GM19035 (cell line): ENCODE results near the gene RABEP1.

Source experiments
- ATAC-seq: cut with Tn5 transposase; IDR thresholded peaks from one replicate; pipeline ENCODE4 v1.9.1; 2021; ENCODE audit not compliant: unreplicated experiment

RABEP1 gene

DNA sequence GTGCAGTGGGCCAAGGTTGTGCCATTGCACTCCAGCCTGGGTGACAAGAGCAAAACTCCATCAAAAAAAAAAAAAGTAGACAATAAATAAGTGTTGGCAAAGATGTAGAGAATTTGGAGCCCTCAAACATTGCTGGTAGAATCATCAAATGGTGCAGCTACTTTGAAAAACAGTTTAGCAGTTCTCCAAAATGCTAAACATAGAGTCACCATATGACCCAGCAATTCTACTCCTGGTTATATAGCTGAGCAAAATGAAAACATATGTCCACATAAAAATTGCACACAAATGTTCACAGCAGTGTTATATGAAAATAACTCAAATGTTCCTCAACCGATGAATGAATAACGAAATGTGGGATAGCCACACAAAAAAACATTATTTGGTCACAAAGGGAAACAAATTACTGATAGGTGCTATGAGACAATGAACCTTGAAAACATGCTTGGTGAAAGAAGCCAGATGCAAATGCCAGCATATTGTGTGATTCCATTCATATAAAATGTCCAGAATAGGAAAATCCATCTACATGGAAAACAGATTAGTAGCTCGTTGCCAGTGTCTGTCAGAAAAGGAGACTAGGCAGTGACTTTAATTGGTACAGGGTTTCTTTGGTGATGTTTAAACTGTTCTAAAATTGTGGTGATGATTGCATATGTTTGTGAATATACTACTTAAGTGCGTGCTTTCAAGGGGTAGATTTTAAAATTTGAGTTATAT lies 12.7 kb upstream of the RABEP1 start:
- ATAC-seq, result no peak

DNA sequence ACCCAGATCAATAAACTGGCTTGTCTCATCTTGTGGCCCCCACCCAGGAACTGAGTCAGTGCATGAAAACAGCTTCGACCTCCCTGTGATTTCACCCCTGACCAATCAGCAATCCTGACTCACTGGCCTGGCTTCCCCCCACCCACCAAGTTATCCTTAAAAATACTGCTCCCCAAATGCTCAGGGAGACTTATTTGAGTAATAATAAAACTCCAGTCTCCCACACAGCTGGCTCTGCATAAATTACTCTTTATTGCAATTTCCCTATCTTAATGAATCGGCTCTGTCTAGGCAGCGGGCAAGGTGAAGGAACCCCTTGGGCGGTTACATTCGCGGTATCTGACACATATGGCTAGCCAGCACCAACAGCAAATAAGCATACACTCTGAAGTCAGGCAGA lies 9.8 kb upstream of the RABEP1 start:
- no peak for ATAC-seq

DNA sequence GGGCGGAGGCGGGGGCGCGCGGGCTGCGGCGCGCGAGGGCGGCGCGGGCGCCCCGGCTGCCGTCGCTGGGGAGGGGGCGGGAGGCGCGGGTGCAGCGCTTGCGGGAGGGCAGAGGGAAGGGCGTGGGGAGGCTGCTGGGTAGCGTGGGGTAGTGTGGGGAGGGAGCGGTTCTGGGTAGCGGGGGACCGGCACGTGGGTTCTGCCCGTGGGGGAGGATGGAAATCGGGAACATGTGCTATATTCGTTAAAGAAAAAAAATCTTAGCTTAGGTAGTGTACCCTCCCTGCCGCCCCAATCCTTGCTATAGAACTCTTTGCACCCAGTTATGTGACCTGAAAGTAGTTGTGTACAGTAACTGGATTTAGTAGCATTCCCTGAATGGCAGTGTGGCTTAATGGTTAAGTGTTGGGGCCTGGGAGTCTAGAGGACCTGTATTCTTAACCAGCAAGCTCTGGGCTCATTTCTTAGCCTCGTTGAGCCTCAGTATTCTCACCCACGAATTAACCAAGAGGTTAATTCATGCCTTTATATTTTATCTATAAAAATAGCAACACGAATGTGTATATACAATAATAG lies 646 bp downstream of the RABEP1 start:
- ATAC-seq, result no peak

DNA sequence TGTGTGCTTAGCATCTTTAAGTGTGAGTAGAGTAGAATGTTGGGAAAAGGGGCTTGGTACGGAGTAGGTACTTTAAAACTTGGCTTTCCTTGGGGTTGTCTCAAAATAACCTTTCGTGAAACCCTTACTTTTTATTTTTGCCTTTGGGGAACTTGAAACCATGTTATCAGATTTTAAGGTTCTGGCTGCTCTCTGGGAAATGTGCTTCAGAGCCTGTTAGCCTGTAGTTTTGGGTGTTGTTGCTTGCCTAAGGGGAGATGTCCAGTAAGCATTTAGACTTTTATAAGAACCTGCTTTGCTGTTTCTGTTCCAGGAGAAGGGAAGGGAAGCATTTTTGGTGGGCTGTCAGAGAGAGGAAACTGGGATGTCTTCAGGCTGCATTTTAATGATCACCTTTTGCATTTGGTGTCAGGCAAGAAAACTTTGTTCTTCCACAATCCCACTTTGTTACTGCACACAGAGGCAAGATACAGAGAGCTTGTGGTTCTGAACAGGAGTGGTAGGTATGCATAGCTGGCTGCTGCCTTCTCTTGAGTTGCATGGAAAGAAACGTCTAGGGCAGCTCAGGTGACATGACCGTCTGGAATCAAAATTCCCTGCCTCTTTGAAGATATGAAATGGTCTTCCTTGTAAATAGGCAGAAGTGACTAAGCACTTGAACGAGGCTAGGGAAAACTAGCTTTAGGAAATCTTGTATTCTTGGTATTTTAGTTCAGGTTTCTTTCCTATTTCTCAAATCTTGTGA lies 1.7 kb downstream of the RABEP1 start:
- ATAC-seq, result no peak

DNA sequence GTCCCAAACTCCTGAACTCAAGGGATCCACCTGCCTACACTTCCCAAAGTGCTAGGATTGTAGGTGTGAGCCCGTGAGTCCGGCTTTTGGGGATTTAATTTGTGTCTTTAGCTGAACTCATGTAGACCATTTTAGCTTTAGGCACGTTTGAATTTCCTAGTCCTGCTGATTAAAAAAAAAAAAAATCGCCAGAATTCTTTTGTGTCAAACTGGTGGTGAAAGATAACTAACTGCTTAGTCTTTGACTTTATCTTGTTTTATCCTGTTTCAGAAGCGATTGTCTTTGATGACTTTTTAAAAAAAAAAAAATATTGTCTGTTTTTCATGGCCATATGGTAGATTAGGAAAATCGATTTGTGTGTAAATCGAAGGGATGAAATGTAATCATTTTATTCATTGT lies 2.6 kb downstream of the RABEP1 start:
- ATAC-seq, result no peak

DNA sequence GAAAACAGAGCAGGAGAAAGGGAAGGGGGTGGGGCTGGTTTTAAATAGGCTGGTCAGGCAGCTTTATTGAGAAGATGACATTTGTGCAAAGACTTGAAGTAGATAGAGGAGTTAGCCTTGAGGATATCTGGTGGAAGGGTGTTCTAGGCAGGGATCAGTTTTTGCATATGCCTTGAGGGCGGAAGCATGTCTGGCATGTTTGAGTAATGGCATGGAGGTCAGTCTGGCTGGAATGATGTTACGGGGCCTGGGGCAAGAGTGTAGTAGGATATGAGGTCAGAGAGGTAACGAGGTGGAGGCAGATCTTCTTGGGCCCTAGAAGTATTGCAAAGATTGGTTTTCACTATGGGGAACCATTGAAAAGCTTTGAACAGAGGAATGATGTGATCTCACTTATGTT lies 4.8 kb downstream of the RABEP1 start:
- no peak for ATAC-seq

DNA sequence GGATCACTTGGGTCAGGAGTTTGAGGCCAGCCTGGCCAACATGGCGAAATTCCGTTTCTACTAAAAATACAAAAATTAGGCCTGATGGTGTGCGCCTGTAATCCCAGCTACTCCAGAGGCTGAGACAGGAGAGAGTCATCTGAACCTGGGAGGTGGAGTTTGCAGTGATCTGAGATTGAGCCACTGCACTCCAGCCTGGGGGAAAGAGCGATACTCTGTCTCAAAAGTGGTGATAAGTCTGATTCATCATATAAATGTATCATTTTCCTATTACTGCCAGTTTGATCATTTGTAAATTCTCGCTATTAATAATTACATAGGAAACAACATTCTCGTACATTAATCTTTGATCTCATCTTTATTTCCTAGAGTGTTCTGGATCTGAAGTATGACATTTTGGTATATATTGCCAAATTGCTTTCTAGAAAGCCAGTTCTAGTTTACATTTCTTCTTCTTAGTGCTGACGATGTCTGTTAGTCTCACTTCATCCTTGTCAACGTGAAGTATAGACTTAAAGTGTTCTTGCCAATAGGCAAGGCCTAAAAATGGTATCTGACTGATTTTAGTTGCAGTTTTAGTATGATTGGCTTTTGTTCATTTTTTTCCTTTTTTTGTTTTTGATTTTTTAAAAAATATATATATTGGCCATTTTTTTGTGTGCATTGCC lies 9.7 kb downstream of the RABEP1 start:
- ATAC-seq, result no peak

DNA sequence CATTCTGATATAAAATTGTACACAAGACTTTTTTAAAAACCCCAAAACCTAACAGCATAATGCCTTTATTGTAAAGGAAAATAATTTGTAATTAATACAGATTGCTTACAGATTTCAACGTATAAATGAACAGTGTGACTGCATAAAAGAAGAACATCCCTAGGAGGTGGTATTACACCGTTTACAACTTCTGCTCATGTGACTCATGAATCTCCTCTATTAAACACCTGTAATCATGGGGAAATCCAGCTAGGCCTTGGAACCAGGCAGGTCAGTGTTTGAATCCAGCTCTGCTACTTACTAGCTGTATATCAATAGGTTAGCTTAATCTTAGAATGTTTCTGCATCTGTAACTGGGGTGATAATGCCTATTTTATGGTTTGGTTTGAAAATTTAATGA lies 15.2 kb downstream of the RABEP1 start:
- ATAC-seq, result no peak

DNA sequence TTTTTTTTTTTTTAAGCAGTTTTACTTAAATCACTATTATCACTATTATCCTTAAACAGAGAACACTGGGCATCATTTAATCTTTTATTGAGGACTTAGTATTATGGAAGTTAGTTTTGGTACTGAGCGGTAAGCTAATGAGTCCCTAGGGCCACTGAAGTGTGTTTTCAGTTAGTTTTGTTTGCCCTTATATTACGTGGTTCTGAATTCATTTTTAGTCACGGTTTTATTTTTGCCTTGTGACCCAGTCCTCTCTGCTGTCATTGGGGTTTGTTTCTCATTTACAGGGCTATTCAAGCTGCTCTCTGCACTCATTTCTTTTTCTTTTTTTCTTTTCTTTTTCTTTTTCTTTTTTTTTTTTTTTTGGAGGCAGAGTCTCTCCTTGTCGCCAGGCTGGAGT lies 17.3 kb downstream of the RABEP1 start:
- ATAC-seq, result no peak

DNA sequence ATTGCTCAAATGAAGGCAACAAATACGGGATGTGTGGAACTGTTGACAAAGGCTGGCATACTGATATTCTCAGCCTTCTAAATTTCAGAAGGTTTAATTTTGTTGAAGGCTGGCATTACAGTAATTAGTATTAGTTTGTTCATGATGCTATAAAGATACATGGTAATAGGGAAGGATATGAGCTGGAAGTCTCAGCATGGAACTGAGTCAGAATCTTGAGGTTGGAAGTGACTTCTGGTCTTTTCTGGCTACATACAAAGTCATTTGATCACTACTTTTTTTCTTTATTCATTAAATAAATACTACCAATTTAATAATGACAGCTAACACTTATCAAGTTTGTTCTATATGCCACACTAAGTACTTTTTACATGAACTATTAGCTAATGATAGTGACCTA lies 22.6 kb downstream of the RABEP1 start:
- no peak for ATAC-seq

DNA sequence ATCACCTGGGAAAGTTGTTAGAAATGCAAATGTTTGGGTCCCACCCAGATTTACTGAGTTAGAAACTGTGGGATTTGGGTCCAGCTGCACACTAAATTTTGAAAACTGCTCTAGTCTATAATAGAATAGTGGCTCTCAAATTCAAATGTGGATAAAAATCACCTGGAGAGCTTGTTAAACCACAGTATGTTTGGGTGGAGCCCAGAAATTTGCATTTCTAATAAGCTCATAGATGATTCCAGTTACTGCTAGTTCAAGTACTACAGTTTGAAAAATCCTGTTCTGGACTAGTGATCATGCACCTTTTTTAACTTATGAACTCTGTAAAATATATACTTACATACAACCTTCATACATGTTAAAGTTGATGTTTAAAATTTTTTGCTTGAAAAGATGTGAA lies 27.8 kb downstream of the RABEP1 start:
- ATAC-seq, result no peak

DNA sequence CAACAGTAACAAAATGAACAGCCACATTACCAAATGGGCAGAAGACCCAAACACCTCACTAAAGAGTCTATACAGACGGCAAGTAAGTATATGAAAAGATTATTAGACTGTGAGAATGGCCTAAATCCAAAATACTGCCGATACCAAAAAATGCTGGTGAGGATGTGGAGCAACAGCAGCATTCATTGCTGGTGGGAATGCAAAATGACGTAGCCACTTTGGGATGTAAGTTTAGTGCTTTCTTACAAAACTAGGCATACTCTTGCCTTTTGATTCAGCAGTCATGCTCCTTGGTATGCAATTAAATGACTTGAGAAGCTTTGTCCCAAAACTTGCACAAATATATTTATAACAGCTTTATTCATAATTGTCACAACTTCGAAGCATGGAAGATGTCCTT lies 43.8 kb downstream of the RABEP1 start:
- no peak for ATAC-seq

DNA sequence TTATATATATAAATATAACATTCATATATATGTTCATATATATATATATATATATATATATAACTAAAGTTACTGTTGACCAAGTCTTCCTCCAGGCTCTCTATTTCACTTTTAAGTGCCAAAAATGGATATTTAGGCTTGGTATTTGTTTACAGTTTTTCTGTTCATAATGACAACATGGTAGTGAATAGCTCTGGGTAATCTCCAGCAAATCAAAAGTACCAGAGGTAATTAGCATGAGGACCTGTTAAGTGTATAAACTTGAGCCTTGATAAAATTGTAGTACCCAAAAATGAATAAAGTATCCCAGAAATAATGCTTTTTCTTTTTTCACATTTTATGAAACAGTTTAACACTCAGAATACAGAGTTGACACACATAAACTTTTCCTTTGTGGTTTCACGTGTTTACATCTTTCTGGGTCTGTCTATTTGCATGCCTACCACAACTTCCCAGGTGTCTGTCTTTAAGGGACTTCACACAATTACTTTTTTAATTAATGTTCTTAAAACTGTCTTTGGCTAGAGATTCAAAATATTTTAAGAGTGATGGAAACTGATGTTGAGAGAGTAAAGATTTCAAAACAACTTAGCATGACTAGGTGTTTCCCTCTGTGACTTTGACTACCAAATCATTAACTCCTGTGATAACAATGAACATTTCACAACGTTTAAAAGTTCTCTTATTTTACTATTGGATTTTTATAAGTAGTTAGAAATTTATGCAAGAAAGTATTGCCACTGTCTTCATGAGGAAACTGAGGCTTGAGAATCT lies 47.9 kb downstream of the RABEP1 start:
- peak; percentile 64 for ATAC-seq

DNA sequence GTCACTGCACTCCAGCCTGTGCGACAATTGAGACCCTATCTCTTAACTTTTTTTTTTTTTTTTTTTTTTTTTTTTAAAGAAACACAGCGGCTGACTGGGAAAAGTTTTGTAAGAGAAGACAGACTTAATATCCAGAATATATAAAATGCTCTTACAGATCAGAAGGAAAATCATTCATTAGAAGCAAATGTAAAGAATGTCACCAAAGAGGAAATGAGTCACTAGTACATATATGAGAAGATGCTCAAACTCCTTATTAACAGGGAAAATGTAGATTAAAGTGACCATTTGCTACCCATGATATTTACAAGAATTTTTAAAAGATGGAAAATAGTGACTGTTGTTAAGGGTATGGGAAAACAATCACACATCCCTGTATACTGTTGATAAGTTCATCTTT lies 48.9 kb downstream of the RABEP1 start:
- no peak for ATAC-seq

DNA sequence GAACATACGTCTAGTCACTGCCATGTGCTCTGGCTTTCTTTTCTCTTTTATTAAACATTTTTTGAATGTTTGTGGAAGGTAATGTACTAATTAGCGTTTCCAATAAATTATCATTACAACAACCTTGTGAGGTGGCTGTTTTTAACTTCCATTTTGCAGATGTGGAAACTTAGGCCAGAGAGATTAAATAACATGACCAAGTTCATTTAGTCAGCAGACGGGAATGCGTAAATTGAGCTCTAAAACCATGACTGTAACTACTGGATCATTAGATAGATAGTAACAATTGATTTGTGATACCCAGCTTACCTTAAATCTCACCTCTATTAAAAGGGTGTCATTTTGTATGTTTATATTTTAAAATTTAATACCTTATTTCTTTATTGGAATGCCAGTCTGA lies 49.4 kb downstream of the RABEP1 start:
- ATAC-seq, result no peak

DNA sequence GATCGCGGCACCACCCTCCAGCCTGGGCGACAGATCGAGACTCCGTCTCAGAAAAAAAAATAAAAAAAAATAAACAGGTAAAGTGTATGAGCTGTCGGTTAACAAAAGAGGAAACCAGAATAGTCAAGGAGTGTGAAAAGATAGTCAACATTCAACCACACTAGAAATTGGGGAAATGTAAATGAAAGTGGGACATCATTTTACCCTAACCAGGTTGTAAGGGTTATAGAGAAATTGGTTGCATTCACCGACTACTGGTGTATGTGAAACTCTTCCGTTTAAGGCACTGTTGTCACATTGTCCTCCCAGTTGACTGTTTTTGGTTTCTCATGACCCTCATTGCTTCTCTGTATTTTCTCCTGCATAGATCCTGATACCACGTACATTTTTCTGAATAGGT lies 62.8 kb downstream of the RABEP1 start:
- no peak for ATAC-seq

DNA sequence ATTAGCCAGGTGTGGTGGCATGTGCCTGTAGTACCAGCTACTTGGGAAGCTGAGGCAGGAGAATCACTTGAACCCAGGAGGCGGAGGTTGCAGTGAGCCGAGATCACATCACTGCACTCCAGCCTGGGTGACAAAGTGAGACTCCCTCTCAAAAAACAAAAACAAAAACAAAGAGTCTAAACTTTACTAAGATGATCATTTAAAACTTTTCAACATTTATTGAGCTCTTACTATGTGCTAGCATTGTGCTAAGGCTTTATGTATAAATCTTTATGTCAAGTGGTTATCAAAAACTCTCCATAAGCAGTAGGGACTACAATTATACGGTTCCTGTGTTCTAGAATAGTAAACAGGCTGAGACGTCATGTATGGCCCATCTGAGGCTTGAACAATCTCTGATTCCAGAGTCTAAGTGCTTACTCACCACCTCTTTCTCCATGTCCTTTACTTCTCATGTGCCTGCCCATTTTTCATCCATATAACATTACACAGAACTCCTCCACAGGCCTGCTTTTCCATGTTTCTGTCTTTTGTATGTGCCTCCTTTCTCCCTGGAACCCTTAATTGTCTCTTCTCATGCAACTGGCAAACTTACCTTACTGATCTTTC lies 70.7 kb downstream of the RABEP1 start:
- ATAC-seq, result no peak

DNA sequence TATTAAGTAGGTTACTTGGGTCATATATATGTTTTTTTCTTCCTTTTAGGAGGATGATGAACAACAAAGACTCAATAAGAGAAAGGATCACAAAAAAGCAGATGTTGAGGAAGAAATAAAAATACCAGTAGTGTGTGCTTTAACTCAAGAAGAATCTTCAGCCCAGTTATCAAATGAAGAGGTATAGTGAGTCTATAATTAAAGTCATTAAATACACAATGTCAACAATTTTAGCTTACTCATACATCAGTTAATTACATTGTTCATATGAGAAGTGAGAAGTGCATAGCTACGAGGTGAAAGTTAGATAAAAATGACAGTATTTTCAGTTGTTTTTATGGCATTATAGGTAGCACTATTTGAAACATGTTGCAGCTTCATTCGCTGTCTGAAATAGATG lies 72.2 kb downstream of the RABEP1 start:
- ATAC-seq, result no peak

DNA sequence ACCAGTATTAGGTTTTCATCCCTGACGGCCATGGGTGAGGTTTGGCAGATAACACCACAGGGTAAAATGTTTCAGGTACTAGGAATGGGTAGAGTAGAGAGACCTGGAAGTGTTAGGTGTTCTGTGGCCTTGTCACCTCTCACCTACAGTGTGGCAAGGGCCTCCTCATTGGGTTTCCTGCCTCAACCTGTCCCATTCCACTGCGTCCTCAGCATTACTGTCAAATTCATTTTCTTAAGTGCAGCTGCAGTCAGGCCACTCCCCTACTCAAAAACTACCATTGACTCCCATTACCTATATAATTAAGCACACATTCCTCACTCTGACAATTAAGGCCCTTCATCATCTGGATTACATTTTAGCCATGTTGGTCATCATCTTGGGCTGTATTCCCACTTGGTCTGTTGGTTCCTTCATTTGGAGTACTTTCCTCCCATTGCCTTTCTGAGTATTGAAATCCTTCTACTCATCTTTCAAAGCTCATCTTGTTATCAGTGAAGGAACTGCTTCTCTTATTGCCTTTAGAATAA lies 72.9 kb downstream of the RABEP1 start:
- no peak for ATAC-seq

DNA sequence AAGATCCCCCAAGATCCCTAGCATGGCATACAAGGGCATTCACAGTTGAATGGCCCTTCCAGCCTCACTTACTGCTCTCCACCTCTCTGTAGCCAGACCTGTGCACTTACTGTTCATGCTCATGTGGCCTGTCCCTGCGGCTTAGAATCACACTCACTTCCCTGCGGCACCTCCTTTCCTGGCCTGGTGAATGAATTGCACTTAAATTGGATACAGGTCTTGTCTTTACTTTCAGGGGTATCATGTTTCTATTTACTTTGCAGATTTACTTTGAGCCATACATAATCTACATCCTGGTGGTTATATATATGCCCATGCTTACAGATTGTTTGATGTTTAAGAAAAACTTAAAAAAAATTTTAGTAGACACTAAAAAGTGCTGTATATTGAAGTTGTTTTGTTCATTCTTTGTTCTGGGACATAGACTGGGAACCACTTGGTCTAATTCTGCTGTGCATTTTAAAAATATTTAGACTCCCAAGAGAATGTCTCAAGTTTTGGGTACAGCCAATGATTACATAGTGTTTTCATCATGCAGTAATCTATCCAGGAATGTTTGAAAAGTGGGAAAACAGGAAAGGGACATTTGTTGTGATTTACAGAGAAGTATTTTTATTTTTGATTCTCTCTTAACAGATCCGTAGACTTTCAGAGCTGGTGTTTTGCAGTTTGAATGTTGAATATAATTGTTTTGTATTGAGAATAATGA lies 73.5 kb downstream of the RABEP1 start:
- ATAC-seq, result no peak
